Panc1 (cell line): ENCODE data around the gene TTLL11. TPM values are rescaled to one million over a fixed set of nuclear protein-coding genes. Genes with fewer than 3 reads are reported as not detected.

Experiments used
- ATAC-seq: fragments of 200-7000 bp; cut with Tn5 transposase; 2 replicates; pipeline ENCODE4 v1.9.1; 2020; ENCODE audit warnings: mild to moderate bottlenecking, moderate library complexity
- BruUV-seq: library from RNA; stranded (reverse); fragments of 400-500 nt; replicated peaks from 2 replicates; lab custom pipeline; 2021; lab: Mats Ljungman, UMichigan
- CTCF ChIA-PET: fragments of 300-600 bp; sonication (Branson Sonifier 250); formaldehyde crosslinking; loops from one replicate; lab custom pipeline; 2022; ENCODE audit warnings: antibody characterized with exemption; lab: Charles Lee
- POLR2A ChIA-PET: fragments of 300-600 bp; sonication (Branson Sonifier 250); formaldehyde crosslinking; loops from one replicate; lab custom pipeline; 2022; ENCODE audit warnings: antibody characterized with exemption; lab: Charles Lee
- DNase-seq: peaks from one replicate; pipeline ENCODE4 v3.0.0-alpha.2; 2010; ENCODE audit warnings: low read depth, low spot score
- H3K27ac ChIP-seq: 2 replicates; pipeline ENCODE4 v1.5.1; 2011; ENCODE audit warnings: mild to moderate bottlenecking, low read length, inconsistent platforms
- H3K27me3 ChIP-seq: fragments of 200-500 bp; sonication (Bioruptor generic); 2 replicates; pipeline ENCODE4 v1.6.0; 2014; ENCODE audit warnings: low read length, inconsistent platforms; ENCODE audit not compliant: control insufficient read depth, insufficient read depth
- H3K36me3 ChIP-seq: fragments of 200-500 bp; sonication (Bioruptor generic); 2 replicates; pipeline ENCODE4 v1.5.1; 2014; ENCODE audit warnings: inconsistent platforms, mild to moderate bottlenecking, low read length, moderate library complexity; ENCODE audit not compliant: control insufficient read depth, insufficient read depth
- H3K4me1 ChIP-seq: 2 replicates; pipeline ENCODE4 v1.5.1; 2011; ENCODE audit warnings: inconsistent platforms, mild to moderate bottlenecking, low read length, moderate library complexity; ENCODE audit not compliant: control insufficient read depth, insufficient read depth
- H3K4me3 ChIP-seq, 2 experiments: 2 replicates each; pipeline ENCODE4 v1.5.1; 2011 to 2012; ENCODE audit warnings: low read depth in 2 of 2, low read length in 2 of 2, mild to moderate bottlenecking in 2 of 2, inconsistent platforms in 1 of 2, moderate library complexity in 1 of 2
- H3K9me3 ChIP-seq: fragments of 200-500 bp; sonication (Bioruptor generic); 2 replicates; pipeline ENCODE4 v1.5.1; 2014; ENCODE audit warnings: low read depth, mild to moderate bottlenecking, inconsistent platforms, low read length, moderate library complexity; ENCODE audit not compliant: control insufficient read depth, insufficient read depth
- CTCF ChIP-seq: fragments of 450-650 bp; IDR thresholded peaks from 2 replicates; pipeline ENCODE4 v1.5.1; 2017; ENCODE audit warnings: mild to moderate bottlenecking
- POLR2AphosphoS5 ChIP-seq: IDR thresholded peaks from 2 replicates; pipeline ENCODE4 v1.6.1; 2012; ENCODE audit warnings: mild to moderate bottlenecking, low read depth, low read length, moderate library complexity
- SIN3A ChIP-seq: IDR thresholded peaks from 2 replicates; pipeline ENCODE4 v1.6.1; 2012; ENCODE audit warnings: low read depth, mild to moderate bottlenecking, low read length, moderate library complexity, borderline replicate concordance; ENCODE audit not compliant: insufficient read depth
- TCF7L2 ChIP-seq: IDR thresholded peaks from 2 replicates; pipeline ENCODE4 v1.6.1; 2011; ENCODE audit warnings: mild to moderate bottlenecking, low read depth, low read length, inconsistent platforms
- in situ Hi-C: cut with HindIII; loops from 2 replicates; pipeline ENCODE4 v1.10.0; 2016; ENCODE audit warnings: low sequenced_read_pairs, low pct_unique_long_range_greater_than_20kb
- intact Hi-C: fragments of 100-400 bp; cut with micrococcal nuclease; formaldehyde crosslinking; loops from one replicate; pipeline ENCODE4 v1.10.0; 2022; ENCODE audit not compliant: unreplicated experiment
- total RNA-seq: library from RNA; stranded (reverse); gene quantifications from one replicate; pipeline ENCODE4 v1.2.1, GENCODE V29; 2021; ENCODE audit not compliant: unreplicated experiment
- TF ChIP-seq, protein P1 (sequence below), 2 experiments: IDR thresholded peaks; 2 replicates each; pipeline ENCODE4 v1.6.1; 2011 to 2012; ENCODE audit warnings: low read depth in 2 of 2, control low read depth in 1 of 2, low read length in 1 of 2, mild to moderate bottlenecking in 1 of 2, moderate library complexity in 1 of 2; ENCODE audit not compliant: insufficient read depth in 1 of 2

The TTLL11 gene
- total RNA-seq, 1 experiment from 2014 or later: 1.1 TPM

DNA sequence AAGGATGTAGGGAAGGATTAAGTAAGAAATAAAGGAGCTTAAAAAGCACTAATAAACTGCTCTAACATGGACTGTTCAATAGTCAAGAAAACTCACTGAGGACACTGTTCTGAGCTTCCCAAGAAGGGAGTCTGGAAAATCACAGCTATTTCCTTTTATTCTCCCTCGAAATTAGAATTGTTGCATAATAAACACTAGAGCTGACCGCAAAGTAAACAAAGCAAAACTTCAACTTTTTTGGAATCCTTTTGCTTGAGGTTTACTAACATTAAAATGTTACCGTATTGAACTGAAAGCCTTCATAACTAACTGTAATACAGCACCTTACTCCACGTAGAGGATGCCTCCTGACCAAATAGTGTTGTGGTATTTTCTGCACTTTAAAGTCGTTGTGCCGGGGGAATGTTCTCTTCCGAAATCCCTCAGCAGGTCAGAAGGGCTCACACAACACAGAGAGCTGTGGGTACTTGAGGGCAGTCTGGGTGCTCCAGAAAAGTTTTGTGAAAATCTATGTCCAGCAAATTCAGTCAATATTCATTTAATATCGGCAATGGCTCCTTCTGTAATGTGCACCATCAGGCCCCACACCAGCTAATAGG lies 59.2 kb downstream of the TTLL11 start:
- intact Hi-C loops: no loop called here
- in situ Hi-C loops: no loop called here
- POLR2A ChIA-PET: no interaction called here
- no peak for TF ChIP-seq CTCF
- no peak for TF ChIP-seq SIN3A
- no peak for TF ChIP-seq POLR2AphosphoS5
- TF ChIP-seq, protein P1, sequence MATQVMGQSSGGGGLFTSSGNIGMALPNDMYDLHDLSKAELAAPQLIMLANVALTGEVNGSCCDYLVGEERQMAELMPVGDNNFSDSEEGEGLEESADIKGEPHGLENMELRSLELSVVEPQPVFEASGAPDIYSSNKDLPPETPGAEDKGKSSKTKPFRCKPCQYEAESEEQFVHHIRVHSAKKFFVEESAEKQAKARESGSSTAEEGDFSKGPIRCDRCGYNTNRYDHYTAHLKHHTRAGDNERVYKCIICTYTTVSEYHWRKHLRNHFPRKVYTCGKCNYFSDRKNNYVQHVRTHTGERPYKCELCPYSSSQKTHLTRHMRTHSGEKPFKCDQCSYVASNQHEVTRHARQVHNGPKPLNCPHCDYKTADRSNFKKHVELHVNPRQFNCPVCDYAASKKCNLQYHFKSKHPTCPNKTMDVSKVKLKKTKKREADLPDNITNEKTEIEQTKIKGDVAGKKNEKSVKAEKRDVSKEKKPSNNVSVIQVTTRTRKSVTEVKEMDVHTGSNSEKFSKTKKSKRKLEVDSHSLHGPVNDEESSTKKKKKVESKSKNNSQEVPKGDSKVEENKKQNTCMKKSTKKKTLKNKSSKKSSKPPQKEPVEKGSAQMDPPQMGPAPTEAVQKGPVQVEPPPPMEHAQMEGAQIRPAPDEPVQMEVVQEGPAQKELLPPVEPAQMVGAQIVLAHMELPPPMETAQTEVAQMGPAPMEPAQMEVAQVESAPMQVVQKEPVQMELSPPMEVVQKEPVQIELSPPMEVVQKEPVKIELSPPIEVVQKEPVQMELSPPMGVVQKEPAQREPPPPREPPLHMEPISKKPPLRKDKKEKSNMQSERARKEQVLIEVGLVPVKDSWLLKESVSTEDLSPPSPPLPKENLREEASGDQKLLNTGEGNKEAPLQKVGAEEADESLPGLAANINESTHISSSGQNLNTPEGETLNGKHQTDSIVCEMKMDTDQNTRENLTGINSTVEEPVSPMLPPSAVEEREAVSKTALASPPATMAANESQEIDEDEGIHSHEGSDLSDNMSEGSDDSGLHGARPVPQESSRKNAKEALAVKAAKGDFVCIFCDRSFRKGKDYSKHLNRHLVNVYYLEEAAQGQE (IDR thresholded peaks at IDR 0.05; ENCODE audit: insufficient read depth in 1 of 2, low read depth in 2 of 2, low read length in 1 of 2): no peak
- no peak for TF ChIP-seq TCF7L2
- Histone ChIP-seq H3K4me3 (no peak overlapping the region), H3K4me1 (no peaks in the 10 kb centered on the region), H3K36me3 (no peaks in the 10 kb centered on the region), H3K27me3 (no peaks in the 10 kb centered on the region), H3K27ac (no peak overlapping the region), H3K9me3 (no peaks in the 10 kb centered on the region)
- ATAC-seq (no peak), DNase-seq (no peak)
- BruUV-seq: no TSS peak
- CTCF ChIA-PET: no interaction called here

GRCh38 chr9:122032346-122032745 lies 60.8 kb downstream of the TTLL11 start:
- ChIA-PET POLR2A (no interaction called here), CTCF (no interaction called here)
- intact Hi-C loops (no loop called here), in situ Hi-C loops (no loop called here)
- BruUV-seq: no TSS peak
- H3K4me1 ChIP-seq: no peaks in the 10 kb centered on the region
- H3K36me3 ChIP-seq: no peaks in the 10 kb centered on the region
- TF ChIP-seq SIN3A (no peak), CTCF (no peak), POLR2AphosphoS5 (no peak), TCF7L2 (no peak)
- TF ChIP-seq, protein P1 (IDR thresholded peaks at IDR 0.05; ENCODE audit: insufficient read depth in 1 of 2, low read depth in 2 of 2, low read length in 1 of 2): no peak
- no peak for DNase-seq
- no peak overlapping the region for H3K4me3 ChIP-seq
- H3K27me3 ChIP-seq: no peaks in the 10 kb centered on the region
- H3K9me3 ChIP-seq: no peaks in the 10 kb centered on the region
- H3K27ac ChIP-seq: no peak overlapping the region
- ATAC-seq: no peak
